IMR-90 (cell line): ENCODE data around the gene SYT8. TPM values are rescaled to one million over a fixed set of nuclear protein-coding genes. Genes with fewer than 3 reads are reported as not detected.

Experiments
- ATAC-seq: fragments of 200-7000 bp; cut with Tn5 transposase; 2 replicates; pipeline ENCODE4 v1.9.1; 2020; ENCODE audit warnings: low read depth, mild to moderate bottlenecking, moderate library complexity
- BruUV-seq: library from RNA; stranded (reverse); fragments of 400-500 nt; replicated peaks from 2 replicates; lab custom pipeline; 2021; lab: Mats Ljungman, UMichigan
- CTCF ChIA-PET: fragments of 300-600 bp; formaldehyde crosslinking; extraction: SDS; loops from one replicate; lab custom pipeline; 2021; ENCODE audit warnings: antibody characterized with exemption; lab: Yijun Ruan, JAX
- POLR2A ChIA-PET: fragments of 300-600 bp; sonication (Branson Sonifier 250); formaldehyde crosslinking; loops from one replicate; lab custom pipeline; 2022; ENCODE audit warnings: antibody characterized with exemption; ENCODE audit not compliant: unreplicated experiment; lab: Charles Lee
- DNase-seq: peaks from one replicate; pipeline ENCODE4 v3.0.0; 2013
- H2AFZ ChIP-seq: replicated peaks from 2 replicates; pipeline ENCODE3; 2013; ENCODE audit warnings: low read length, mild to moderate bottlenecking; ENCODE audit not compliant: poor library complexity
- H2AK5ac ChIP-seq: 2 replicates; pipeline ENCODE4 v1.6.1; 2013; ENCODE audit warnings: low read depth, low read length, inconsistent platforms
- H2AK9ac ChIP-seq: replicated peaks from 2 replicates; pipeline ENCODE3; 2013; ENCODE audit warnings: mild to moderate bottlenecking, low read depth, low read length, moderate library complexity; ENCODE audit not compliant: poor library complexity
- H2BK120ac ChIP-seq: 2 replicates; pipeline ENCODE4 v1.6.1; 2013; ENCODE audit warnings: low read depth, low read length, inconsistent platforms
- H2BK15ac ChIP-seq: 3 replicates; pipeline ENCODE4 v1.6.1; 2013; ENCODE audit warnings: low read depth, low read length, inconsistent platforms
- H2BK20ac ChIP-seq: 2 replicates; pipeline ENCODE4 v1.6.1; 2013; ENCODE audit warnings: low read depth, mild to moderate bottlenecking, inconsistent platforms, low read length, moderate library complexity
- H2BK5ac ChIP-seq: 2 replicates; pipeline ENCODE4 v1.6.1; 2013; ENCODE audit warnings: mild to moderate bottlenecking, low read depth, low read length, inconsistent platforms; ENCODE audit not compliant: poor library complexity, severe bottlenecking
- H3K14ac ChIP-seq: replicated peaks from 2 replicates; pipeline ENCODE4 v1.6.1; 2013; ENCODE audit warnings: low read depth, low read length, inconsistent platforms
- H3K18ac ChIP-seq: 2 replicates; pipeline ENCODE4 v1.6.1; 2013; ENCODE audit warnings: low read depth, low read length, control low read depth
- H3K23ac ChIP-seq: 2 replicates; pipeline ENCODE4 v1.6.1; 2013; ENCODE audit warnings: low read depth, low read length, inconsistent platforms
- H3K27ac ChIP-seq: 2 replicates; pipeline ENCODE4 v1.5.1; 2013; ENCODE audit warnings: mild to moderate bottlenecking, control low read depth, low read length; ENCODE audit not compliant: insufficient read depth
- H3K27me3 ChIP-seq: 2 replicates; pipeline ENCODE4 v1.6.1; 2013; ENCODE audit warnings: low read length; ENCODE audit not compliant: control insufficient read depth, insufficient read depth
- H3K36me3 ChIP-seq: 2 replicates; pipeline ENCODE4 v1.6.1; 2013; ENCODE audit warnings: low read length, mixed read lengths; ENCODE audit not compliant: control insufficient read depth, insufficient read depth
- H3K4ac ChIP-seq: 2 replicates; pipeline ENCODE4 v1.6.1; 2013; ENCODE audit warnings: low read depth, low read length, inconsistent platforms
- H3K4me1 ChIP-seq: 2 replicates; pipeline ENCODE4 v1.6.1; 2013; ENCODE audit warnings: low read length, mixed read lengths; ENCODE audit not compliant: control insufficient read depth, insufficient read depth
- H3K4me2 ChIP-seq: 2 replicates; pipeline ENCODE4 v1.6.1; 2013; ENCODE audit warnings: low read depth, mild to moderate bottlenecking, control low read depth, low read length, moderate library complexity
- H3K4me3 ChIP-seq: 2 replicates; pipeline ENCODE4 v1.5.1; 2013; ENCODE audit warnings: low read depth, mild to moderate bottlenecking, control low read depth, low read length, moderate library complexity; ENCODE audit not compliant: insufficient read depth
- H3K56ac ChIP-seq: 2 replicates; pipeline ENCODE4 v1.6.1; 2013; ENCODE audit warnings: low read length, inconsistent platforms; ENCODE audit not compliant: insufficient read depth; ENCODE audit errors: extremely low read depth
- H3K79me1 ChIP-seq, 2 experiments: 2 replicates each; pipeline ENCODE4 v1.6.1; 2013; ENCODE audit warnings: low read length in 2 of 2, inconsistent platforms in 1 of 2, low read depth in 1 of 2
- H3K9ac ChIP-seq: 2 replicates; pipeline ENCODE4 v1.6.1; 2013; ENCODE audit warnings: low read depth, low read length, control low read depth
- H3K9me1 ChIP-seq: 2 replicates; pipeline ENCODE4 v1.6.1; 2013; ENCODE audit warnings: low read length, inconsistent platforms; ENCODE audit not compliant: insufficient read depth
- H3K9me3 ChIP-seq: 2 replicates; pipeline ENCODE4 v1.6.1; 2013; ENCODE audit warnings: low read length; ENCODE audit not compliant: control insufficient read depth, insufficient read depth
- H4K20me1 ChIP-seq: 2 replicates; pipeline ENCODE4 v1.6.1; 2013; ENCODE audit warnings: low read length, inconsistent platforms; ENCODE audit not compliant: insufficient read depth
- H4K5ac ChIP-seq: 2 replicates; pipeline ENCODE4 v1.6.1; 2013; ENCODE audit warnings: mild to moderate bottlenecking, low read depth, low read length, control low read depth
- H4K8ac ChIP-seq, 2 experiments: 2 replicates each; pipeline ENCODE4 v1.6.1; 2013; ENCODE audit warnings: low read depth in 2 of 2, low read length in 2 of 2, control low read depth in 1 of 2, inconsistent platforms in 1 of 2
- H4K91ac ChIP-seq: 2 replicates; pipeline ENCODE4 v1.6.1; 2013; ENCODE audit warnings: low read depth, low read length, inconsistent platforms; ENCODE audit not compliant: insufficient read depth
- BHLHE40 ChIP-seq: fragments of 150-350 bp; IDR thresholded peaks from 2 replicates; pipeline ENCODE4 v1.6.1; 2016; ENCODE audit warnings: mild to moderate bottlenecking, low read depth, low read length
- CEBPB ChIP-seq: IDR thresholded peaks from 2 replicates; pipeline ENCODE4 v1.6.1; 2012; ENCODE audit warnings: low read depth, low read length, improper control_type of control experiment
- CHD1 ChIP-seq: IDR thresholded peaks from 2 replicates; pipeline ENCODE4 v1.6.1; 2012; ENCODE audit warnings: low read depth, low read length, improper control_type of control experiment
- CTCF ChIP-seq: conservative IDR thresholded peaks from 2 replicates; pipeline ENCODE4 v1.5.1; 2012; ENCODE audit warnings: mild to moderate bottlenecking, low read depth, low read length, improper control_type of control experiment
- ELK1 ChIP-seq: fragments of 150-350 bp; IDR thresholded peaks from 2 replicates; pipeline ENCODE4 v1.6.1; 2016; ENCODE audit warnings: low read depth, mild to moderate bottlenecking, low read length, moderate library complexity, borderline replicate concordance
- FOS ChIP-seq: fragments of 150-350 bp; IDR thresholded peaks from 2 replicates; pipeline ENCODE4 v1.6.1; 2016; ENCODE audit warnings: low read depth, low read length
- MAFK ChIP-seq: IDR thresholded peaks from 2 replicates; pipeline ENCODE4 v1.6.1; 2012; ENCODE audit warnings: low read depth, low read length, improper control_type of control experiment
- MAZ ChIP-seq: IDR thresholded peaks from 2 replicates; pipeline ENCODE4 v1.6.1; 2012; ENCODE audit warnings: low read depth, mild to moderate bottlenecking, low read length, improper control_type of control experiment, moderate library complexity, borderline replicate concordance
- MXI1 ChIP-seq: IDR thresholded peaks from 2 replicates; pipeline ENCODE4 v1.6.1; 2012; ENCODE audit warnings: low read depth, mild to moderate bottlenecking, low read length, moderate library complexity, borderline replicate concordance
- NFE2L2 ChIP-seq: fragments of 150-350 bp; IDR thresholded peaks from 2 replicates; pipeline ENCODE4 v1.6.1; 2016; ENCODE audit warnings: low read depth, mild to moderate bottlenecking, low read length
- POLR2A ChIP-seq: IDR thresholded peaks from 2 replicates; pipeline ENCODE4 v1.6.1; 2012; ENCODE audit warnings: mild to moderate bottlenecking, low read depth, low read length
- RAD21 ChIP-seq: IDR thresholded peaks from 2 replicates; pipeline ENCODE4 v1.6.1; 2012; ENCODE audit warnings: low read length, improper control_type of control experiment
- RFX5 ChIP-seq: IDR thresholded peaks from 2 replicates; pipeline ENCODE4 v1.8.0; 2012; ENCODE audit warnings: low read depth, mild to moderate bottlenecking, low read length, moderate library complexity
- SMC3 ChIP-seq: fragments of 150-350 bp; IDR thresholded peaks from 2 replicates; pipeline ENCODE4 v1.6.1; 2016; ENCODE audit warnings: low read depth, mild to moderate bottlenecking, antibody characterized with exemption, low read length, moderate library complexity
- WGBS, 2 experiments: methylation state at CpG; one replicate each; pipeline versions ENCODE4 v1.1.5 to v1.1.7; 2013; ENCODE audit warnings: missing lambda C conversion rate in 2 of 2; ENCODE audit not compliant: insufficient read length in 1 of 2; ENCODE audit errors: extremely low coverage in 2 of 2; 5-methylcytosine and 5-hydroxymethylcytosine counted together
- dilution Hi-C: fragments of 300-500 bp; cut with HindIII; formaldehyde crosslinking; loops from one replicate; pipeline ENCODE4 v1.14.3; 2018; ENCODE audit warnings: low sequenced_read_pairs; ENCODE audit not compliant: unreplicated experiment
- in situ Hi-C: fragments of 300-500 bp; cut with MboI; formaldehyde crosslinking; loops from 3 replicates; pipeline ENCODE4 v1.14.3; 2019; ENCODE audit warnings: low sequenced_read_pairs, inconsistent platforms, mixed read lengths
- intact Hi-C: fragments of 100-400 bp; cut with micrococcal nuclease; formaldehyde crosslinking; loops from 2 replicates; pipeline ENCODE4 v1.10.0; 2022
- polyA plus RNA-seq, 3 experiments: library from polyadenylated mRNA; depleted of rRNA; stranded (reverse); fragments of >200 nt; gene quantifications; 2 replicates each; pipeline ENCODE4 v1.2.3, GENCODE V29; 2012; ENCODE audit warnings: low replicate concordance in 1 of 3
- total RNA-seq: library from RNA; depleted of rRNA; stranded (reverse); fragments of >200 nt; gene quantifications from 2 replicates; pipeline ENCODE4 v1.2.3, GENCODE V29; 2012

SYT8 gene
- total and polyA plus RNA-seq, 2 of the 4 experiments (the other 2 are of a cell fraction), result not detected

DNA sequence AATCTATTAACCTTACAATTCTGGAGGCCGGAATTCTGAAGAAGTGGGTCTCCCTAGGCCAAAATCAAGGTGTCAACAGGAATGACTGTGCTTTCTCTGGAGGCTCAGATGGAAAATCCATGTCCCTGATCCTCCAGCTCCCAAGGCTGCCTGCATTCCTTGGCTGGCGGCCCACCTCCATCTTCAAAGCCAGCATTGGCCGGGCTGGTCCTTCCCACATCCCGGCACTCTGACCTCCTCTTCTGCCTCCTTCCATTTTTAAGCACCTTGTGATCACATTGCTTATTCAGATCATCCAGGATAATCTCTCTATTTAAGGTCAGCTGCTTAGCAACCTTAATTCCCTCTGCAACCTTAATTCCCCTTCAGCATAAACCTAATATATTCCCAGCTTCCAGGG, 48.3 kb upstream of the SYT8 start (continued):
- no peak for TF ChIP-seq SMC3
- no peak for TF ChIP-seq FOS
- no peak for TF ChIP-seq RAD21
- TF ChIP-seq RFX5, result no peak
- no peak for TF ChIP-seq MAZ
- TF ChIP-seq CEBPB, result no peak

DNA sequence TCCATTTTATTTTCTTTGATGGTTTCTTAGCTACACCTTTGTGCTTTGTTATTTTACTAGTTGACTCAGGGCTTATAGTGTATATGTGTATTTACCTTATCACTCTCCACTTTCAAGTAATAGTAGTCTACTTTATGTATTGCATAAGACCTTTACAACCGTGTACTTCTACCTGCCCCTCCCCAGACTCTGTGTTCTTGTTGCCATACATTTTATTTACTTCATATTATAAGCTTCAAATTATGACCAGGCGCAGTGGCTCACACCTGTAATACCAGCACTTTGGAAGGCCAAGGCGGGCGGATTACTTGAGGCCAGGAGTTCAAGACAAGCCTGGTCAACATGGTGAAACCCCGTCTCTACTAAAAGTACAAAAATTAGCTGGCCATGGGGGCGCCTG, 42.9 kb upstream of the SYT8 start:
- intact Hi-C loops (loop anchor here (5.0 kb wide), 1 partner anchor 70 kb away; no protein-coding TSS in a partner anchor), dilution Hi-C loops (no loop called here), in situ Hi-C loops (no loop called here)
- Histone ChIP-seq H3K23ac (no peak overlapping the region), H3K27ac (no peak overlapping the region), H2AK9ac (no peak overlapping the region), H3K4me2 (no peak overlapping the region), H3K4me1 (no peaks in the 10 kb centered on the region), H3K18ac (no peak overlapping the region), H4K8ac (no peak overlapping the region), H4K5ac (no peak overlapping the region), H3K27me3 (peaks cover 40% of the 10 kb centered on the region), H2BK5ac (no peak overlapping the region), H2BK15ac (no peak overlapping the region), H3K4me3 (no peak overlapping the region), H3K9me1 (no peaks in the 10 kb centered on the region), H3K79me1 (no peaks in the 10 kb centered on the region), H4K91ac (no peak overlapping the region), H3K56ac (no peak overlapping the region), H3K9me3 (no peaks in the 10 kb centered on the region), H3K4ac (no peak overlapping the region), H2BK20ac (no peak overlapping the region), H2BK120ac (no peak overlapping the region), H3K9ac (no peak overlapping the region), H4K20me1 (no peaks in the 10 kb centered on the region), H2AFZ (no peak overlapping the region), H3K36me3 (no peaks in the 10 kb centered on the region), H2AK5ac (no peak overlapping the region), H3K14ac (no peak overlapping the region)
- ChIA-PET CTCF (no interaction called here), POLR2A (no interaction called here)
- BruUV-seq, result no TSS peak
- no peak for DNase-seq
- WGBS, 2 experiments, result 60% methylated on average over 2 of the region's 6 CpGs; no CpG with 5 or more reads in 1 of the 2 experiments
- ATAC-seq, result no peak
- TF ChIP-seq MAZ (no peak), NFE2L2 (no peak), MXI1 (no peak), ELK1 (no peak), RAD21 (no peak), MAFK (no peak), CHD1 (no peak), CEBPB (no peak), POLR2A (no peak), BHLHE40 (no peak), CTCF (no peak)
